ENCODE measurements around the gene EVI2B. TPM values are rescaled to one million over a fixed set of nuclear protein-coding genes. Genes with fewer than 3 reads are reported as not detected.

EVI2B gene
- total RNA-seq, 1 experiment from 2014 or later = 0.20 TPM

GRCh38 chr17:31318851-31319661 lies 5.2 kb upstream of the EVI2B start:
- ChIA-PET POLR2A (no interaction called here), RAD21 (ENCODE audit: low non-redundant PET in 1 of 2, low total read pairs in 2 of 2, uncharacterized antibody in 2 of 2, unreplicated experiment in 2 of 2) (no interaction called here), CTCF (no interaction called here)
- Histone ChIP-seq H2AFZ (ENCODE audit: low read depth, low read length, poor library complexity, severe bottlenecking) (no peak overlapping the region), H3K9me2 (ENCODE audit: insufficient read depth) (no peaks in the 10 kb centered on the region), H3K79me2 (ENCODE audit: insufficient read depth, low read length) (no peaks in the 10 kb centered on the region), H3K4me3 (replicated peaks in 1 of 2; ENCODE audit: low read depth in 1 of 2, low read length in 2 of 2) (no peak overlapping the region), H3K9ac (ENCODE audit: low read length) (no peak overlapping the region), H3K36me3 (ENCODE audit: control insufficient read depth in 1 of 2, insufficient read depth in 2 of 2, low read length in 2 of 2) (no peaks in the 10 kb centered on the region), H3K4me2 (ENCODE audit: low read length) (no peak overlapping the region), H3K4me1 (ENCODE audit: control insufficient read depth in 1 of 2, insufficient read depth in 2 of 2, low read length in 2 of 2) (no peaks in the 10 kb centered on the region), H3K27me3 (ENCODE audit: insufficient read depth, low read length) (no peaks in the 10 kb centered on the region), H3K27ac (ENCODE audit: low read depth, low read length) (no peak overlapping the region), H3K9me3 (ENCODE audit: control insufficient read depth in 1 of 2, insufficient read depth in 1 of 2, low read depth in 1 of 2, low read length in 2 of 2) (no peaks in the 10 kb centered on the region), H4K20me1 (ENCODE audit: insufficient read depth) (no peaks in the 10 kb centered on the region)
- no peak for DNase-seq (ENCODE audit: low read depth, low spot score)
- ATAC-seq = no peak
- BruUV-seq (replicated peaks) = no TSS peak
- TF ChIP-seq YY1 (IDR thresholded peaks at IDR 0.05; ENCODE audit: extremely low read depth, insufficient replicate concordance, low read depth, low read length) (no peak), ELF1 (IDR thresholded peaks at IDR 0.05; ENCODE audit: borderline replicate concordance, low read depth) (no peak), EGR1 (IDR thresholded peaks at IDR 0.05; ENCODE audit: low read depth) (no peak), SP1 (IDR thresholded peaks at IDR 0.05; ENCODE audit: low read depth) (no peak), SIN3A (IDR thresholded peaks at IDR 0.05; ENCODE audit: low read depth) (no peak), EZH2 (IDR thresholded peaks at IDR 0.05) (no peak), CBX3 (IDR thresholded peaks at IDR 0.05; ENCODE audit: low read depth) (no peak)
- intact Hi-C loops (cut with micrococcal nuclease) = no loop called here

GRCh38 chr17:31318298-31318801 lies 4.5 kb upstream of the EVI2B start:
- Histone ChIP-seq H2AFZ (ENCODE audit: low read depth, low read length, poor library complexity, severe bottlenecking) (no peak overlapping the region), H3K79me2 (ENCODE audit: insufficient read depth, low read length) (no peaks in the 10 kb centered on the region), H3K27me3 (ENCODE audit: insufficient read depth, low read length) (no peaks in the 10 kb centered on the region), H3K36me3 (ENCODE audit: control insufficient read depth in 1 of 2, insufficient read depth in 2 of 2, low read length in 2 of 2) (no peaks in the 10 kb centered on the region), H3K27ac (ENCODE audit: low read depth, low read length) (no peak overlapping the region), H3K4me3 (replicated peaks in 1 of 2; ENCODE audit: low read depth in 1 of 2, low read length in 2 of 2) (no peak overlapping the region), H3K9me2 (ENCODE audit: insufficient read depth) (no peaks in the 10 kb centered on the region), H3K9me3 (ENCODE audit: control insufficient read depth in 1 of 2, insufficient read depth in 1 of 2, low read depth in 1 of 2, low read length in 2 of 2) (no peaks in the 10 kb centered on the region), H4K20me1 (ENCODE audit: insufficient read depth) (no peaks in the 10 kb centered on the region), H3K4me2 (ENCODE audit: low read length) (no peak overlapping the region), H3K9ac (ENCODE audit: low read length) (no peak overlapping the region), H3K4me1 (ENCODE audit: control insufficient read depth in 1 of 2, insufficient read depth in 2 of 2, low read length in 2 of 2) (no peaks in the 10 kb centered on the region)
- RAD21 ChIA-PET (ENCODE audit: low non-redundant PET in 1 of 2, low total read pairs in 2 of 2, uncharacterized antibody in 2 of 2, unreplicated experiment in 2 of 2) = no interaction called here
- intact Hi-C loops (cut with micrococcal nuclease) = no loop called here
- TF ChIP-seq EZH2phosphoT487 (IDR thresholded peaks at IDR 0.05; ENCODE audit: borderline replicate concordance) (no peak), JUND (IDR thresholded peaks at IDR 0.05) (no peak), SP1 (IDR thresholded peaks at IDR 0.05; ENCODE audit: low read depth) (no peak), ZFX (IDR thresholded peaks at IDR 0.05) (no peak), TCF7L2 (IDR thresholded peaks at IDR 0.05; ENCODE audit: borderline replicate concordance, extremely low read depth, insufficient read depth, insufficient read length) (no peak), RAD21 (IDR thresholded peaks at IDR 0.05; ENCODE audit: low read depth) (no peak), ZNF274 (IDR thresholded peaks at IDR 0.05; ENCODE audit: low read depth, low read length) (no peak), EGR1 (IDR thresholded peaks at IDR 0.05; ENCODE audit: low read depth) (no peak), ZBTB33 (IDR thresholded peaks at IDR 0.05; ENCODE audit: extremely low read depth, insufficient replicate concordance, low read length) (no peak), CEBPB (IDR thresholded peaks at IDR 0.05; ENCODE audit: low read depth) (no peak)
- CTCF ChIA-PET = no interaction called here
- DNase-seq (ENCODE audit: low read depth, low spot score) (no peak), ATAC-seq (no peak)
- BruUV-seq (replicated peaks) = no TSS peak
- POLR2A ChIA-PET = no interaction called here
